GM12878 (cell line): ENCODE results near the gene SYT1. TPM values are rescaled to one million over a fixed set of nuclear protein-coding genes. Genes with fewer than 3 reads are reported as not detected.

Source experiments
- ATAC-seq: fragments of 200-7000 bp; cut with Tn5 transposase; 3 replicates; pipeline ENCODE4 v1.9.1; 2020; ENCODE audit warnings: mild to moderate bottlenecking, moderate library complexity
- BruUV-seq: library from RNA; stranded (reverse); fragments of 400-500 nt; replicated peaks from 2 replicates; lab custom pipeline; 2021; lab: Mats Ljungman, UMichigan
- CTCF ChIA-PET: fragments of 300-600 bp; sonication (Branson Sonifier 250); formaldehyde crosslinking; extraction: SDS; loops from one replicate; lab custom pipeline; 2021; ENCODE audit warnings: inconsistent platforms; lab: Yijun Ruan, JAX
- POLR2A ChIA-PET: fragments of 350-600 bp; formaldehyde crosslinking; extraction: SDS; loops from one replicate; lab custom pipeline; 2021; ENCODE audit warnings: inconsistent platforms; lab: Charles Lee
- RAD21 ChIA-PET: fragments of 300-600 bp; sonication (Branson Sonifier 250); formaldehyde crosslinking; loops from one replicate; lab custom pipeline; 2023; ENCODE audit warnings: antibody characterized with exemption; ENCODE audit not compliant: unreplicated experiment; lab: Charles Lee
- SMC1A ChIA-PET: fragments of 300-600 bp; sonication (Branson Sonifier 250); formaldehyde crosslinking; loops from one replicate; lab custom pipeline; 2023; ENCODE audit not compliant: unreplicated experiment, uncharacterized antibody; lab: Charles Lee
- DNase-seq: peaks from one replicate; pipeline ENCODE4 v3.0.0-alpha.2; 2011; ENCODE audit warnings: low read depth, low spot score
- FAIRE-seq: peaks from 3 replicates; lab custom pipeline; 2011; peaks lifted over from hg19 to GRCh38; lab: Jason Lieb, UNC
- H2AFZ ChIP-seq: 2 replicates; pipeline ENCODE4 v1.6.0; 2011; ENCODE audit warnings: low read depth, low read length, control low read depth; ENCODE audit not compliant: control insufficient read depth
- H3K27ac ChIP-seq: 2 replicates; pipeline ENCODE4 v1.5.1; 2011; ENCODE audit warnings: control low read depth; ENCODE audit not compliant: control insufficient read depth, insufficient read depth
- H3K27me3 ChIP-seq, 2 experiments: replicated peaks in 1 of 2; 2 replicates each; pipeline versions ENCODE4 v1.6.0 to v1.6.1; 2011; ENCODE audit warnings: low read length in 1 of 2; ENCODE audit not compliant: control insufficient read depth in 2 of 2, insufficient read depth in 2 of 2
- H3K36me3 ChIP-seq, 2 experiments: 2 replicates each; pipeline ENCODE4 v1.5.1; 2011; ENCODE audit warnings: low read length in 1 of 2; ENCODE audit not compliant: control insufficient read depth in 2 of 2, insufficient read depth in 2 of 2
- H3K4me1 ChIP-seq: 2 replicates; pipeline ENCODE4 v1.6.1; 2011; ENCODE audit warnings: mild to moderate bottlenecking, low read length, moderate library complexity, mixed read lengths; ENCODE audit not compliant: control insufficient read depth, insufficient read depth
- H3K4me2 ChIP-seq: 2 replicates; pipeline ENCODE4 v1.6.0; 2011; ENCODE audit warnings: control low read depth; ENCODE audit not compliant: control insufficient read depth, insufficient read depth
- H3K4me3 ChIP-seq: fragments of 200-600 bp; sonication (generic); 2 replicates; pipeline ENCODE4 v1.5.1; 2016
- H3K79me2 ChIP-seq: 2 replicates; pipeline ENCODE4 v1.6.0; 2011; ENCODE audit warnings: low read length; ENCODE audit not compliant: control insufficient read depth, insufficient read depth
- H3K9ac ChIP-seq: 2 replicates; pipeline ENCODE4 v1.8.0; 2011; ENCODE audit warnings: low read length, control low read depth, mixed read lengths; ENCODE audit not compliant: control insufficient read depth, insufficient read depth
- H3K9me3 ChIP-seq: replicated peaks from 3 replicates; pipeline ENCODE4 v1.5.1; 2011; ENCODE audit warnings: mild to moderate bottlenecking, low read length; ENCODE audit not compliant: control insufficient read depth, insufficient read depth
- H4K20me1 ChIP-seq: 2 replicates; pipeline ENCODE4 v1.6.0; 2011; ENCODE audit not compliant: control insufficient read depth, insufficient read depth
- BACH1 ChIP-seq: fragments of 450-650 bp; IDR thresholded peaks from 2 replicates; pipeline ENCODE4 v1.6.1; 2017; ENCODE audit warnings: mild to moderate bottlenecking, borderline replicate concordance
- BCL3 ChIP-seq: IDR thresholded peaks from 2 replicates; pipeline ENCODE4 v1.6.1; 2011; ENCODE audit warnings: borderline replicate concordance, low read depth, mild to moderate bottlenecking, moderate library complexity, low read length; ENCODE audit not compliant: insufficient read depth, poor library complexity, severe bottlenecking
- BHLHE40 ChIP-seq, 2 experiments: fragments of 450-650 bp in 1 of 2; IDR thresholded peaks; 2 replicates each; pipeline ENCODE4 v1.6.1; 2011 to 2017; ENCODE audit warnings: low read depth in 2 of 2, borderline replicate concordance in 1 of 2, improper control_type of control experiment in 1 of 2, low read length in 1 of 2, mild to moderate bottlenecking in 1 of 2
- CBX5 ChIP-seq: sonication (generic); IDR thresholded peaks from 2 replicates; pipeline ENCODE4 v1.6.1; 2016; ENCODE audit warnings: low read depth, moderate library complexity, mild to moderate bottlenecking, inconsistent platforms
- E2F4 ChIP-seq: IDR thresholded peaks from 2 replicates; pipeline ENCODE4 v1.6.1; 2012; ENCODE audit warnings: low read depth, low read length, improper control_type of control experiment
- EED ChIP-seq: sonication (generic); IDR thresholded peaks from 2 replicates; pipeline ENCODE4 v1.6.1; 2016; ENCODE audit warnings: antibody characterized with exemption, low read depth
- FOXK2 ChIP-seq: fragments of 450-650 bp; IDR thresholded peaks from 2 replicates; pipeline ENCODE4 v1.6.1; 2017; ENCODE audit warnings: mild to moderate bottlenecking, moderate library complexity
- IKZF1 ChIP-seq: fragments of 450-650 bp; conservative IDR thresholded peaks from 2 replicates; pipeline ENCODE4 v1.6.1; 2017; ENCODE audit warnings: antibody characterized with exemption, mild to moderate bottlenecking
- IKZF2 ChIP-seq, 2 experiments: fragments of 450-650 bp; IDR thresholded peaks; 2 replicates each; pipeline ENCODE4 v1.6.1; 2017; ENCODE audit warnings: mild to moderate bottlenecking in 2 of 2, moderate library complexity in 2 of 2
- KAT2A ChIP-seq: conservative IDR thresholded peaks from 2 replicates; pipeline ENCODE4 v1.6.1; 2011; ENCODE audit warnings: low read depth, low read length; ENCODE audit not compliant: control insufficient read depth
- NR2C1 ChIP-seq: fragments of 450-650 bp; IDR thresholded peaks from 2 replicates; pipeline ENCODE4 v1.6.1; 2017; ENCODE audit warnings: antibody characterized with exemption, mild to moderate bottlenecking, moderate library complexity
- POLR2AphosphoS2 ChIP-seq: IDR thresholded peaks from 2 replicates; pipeline ENCODE4 v1.6.1; 2011; ENCODE audit warnings: low read depth, mild to moderate bottlenecking, low read length, improper control_type of control experiment, moderate library complexity
- RB1 ChIP-seq: fragments of 450-650 bp; formaldehyde crosslinking; IDR thresholded peaks from 2 replicates; pipeline ENCODE4 v1.6.1; 2017; ENCODE audit warnings: mild to moderate bottlenecking, borderline replicate concordance
- RELA ChIP-seq: fragments of 450-650 bp; IDR thresholded peaks from 2 replicates; pipeline ENCODE4 v1.8.0; 2014; ENCODE audit warnings: borderline replicate concordance; ENCODE audit not compliant: partially characterized antibody
- SMARCA5 ChIP-seq: fragments of 450-650 bp; IDR thresholded peaks from 2 replicates; pipeline ENCODE4 v1.6.1; 2017; ENCODE audit warnings: mild to moderate bottlenecking
- SP1 ChIP-seq: IDR thresholded peaks from one replicate; pipeline ENCODE4 v1.6.1; 2011; ENCODE audit warnings: low read depth, low read length
- YY1 ChIP-seq: IDR thresholded peaks from 2 replicates; pipeline ENCODE4 v1.6.1; 2011; ENCODE audit warnings: low read depth, mild to moderate bottlenecking, low read length
- ZSCAN29 ChIP-seq: fragments of 450-650 bp; IDR thresholded peaks from 2 replicates; pipeline ENCODE4 v1.6.1; 2017; ENCODE audit warnings: mild to moderate bottlenecking, moderate library complexity
- WGBS: methylation state at CpG from one replicate; pipeline ENCODE4 v1.1.6; 2016; ENCODE audit warnings: low lambda C conversion rate; ENCODE audit not compliant: insufficient replicate concordance, insufficient coverage; ENCODE audit errors: missing lambda C conversion rate; 5-methylcytosine and 5-hydroxymethylcytosine counted together
- in situ Hi-C: fragments of 300-500 bp; cut with MboI; formaldehyde crosslinking; loops from 9 replicates; pipeline ENCODE4 v1.14.3; 2018; ENCODE audit warnings: mixed read lengths
- intact Hi-C: fragments of 100-400 bp; cut with micrococcal nuclease; formaldehyde crosslinking; loops from one replicate; pipeline ENCODE4 v1.14.2; 2022; ENCODE audit not compliant: unreplicated experiment
- polyA plus RNA-seq, 11 experiments: library from polyadenylated mRNA; depleted of rRNA in 4 of 11; unstranded in 6 of 11; stranded (reverse) in 5 of 11; fragments of >200 nt; fragmentation: Nextera tagmentation in 4 of 11; fragmentation: Illumina TruSeq in 1 of 11; extraction: Ambion mirVana in 4 of 11; extraction: Trizol in 1 of 11; gene quantifications; 1 replicate in 1 of 11; 2 replicates in 10 of 11; pipeline versions ENCODE4 v1.2.1 to v1.2.3, GENCODE V29; 2011 to 2016; ENCODE audit warnings: inconsistent platforms in 2 of 11, missing spikeins in 2 of 11, low read depth in 1 of 11
- total RNA-seq, 4 experiments: library from RNA; depleted of rRNA in 3 of 4; stranded (reverse); fragments of >200 nt in 3 of 4; fragmentation: Illumina TruSeq in 1 of 4; extraction: Trizol in 1 of 4; gene quantifications; 2 replicates each; pipeline versions ENCODE4 v1.2.1 to v1.2.3, GENCODE V29; 2013 to 2021

SYT1 gene
- total and polyA plus RNA-seq, 10 of the 15 experiments (the other 5 are each of a cell fraction or from before 2014, with no cell fraction given), result 0.10 to 0.28 TPM; not detected in 8

- no peak overlapping the region for H2AFZ ChIP-seq
These were observed 382.9 kb downstream of the SYT1 start for GRCh38 chr12:79247494-79247893.

More at GRCh38 chr12:79247494-79247893, 382.9 kb downstream of the SYT1 start:
- 43% methylated on average over 2 of the region's 2 CpGs for WGBS
- ATAC-seq (no peak), FAIRE-seq (no peak), DNase-seq (no peak)
- no TSS peak for BruUV-seq
- Histone ChIP-seq H3K27me3 (no peaks in the 10 kb centered on the region), H3K9me3 (no peaks in the 10 kb centered on the region), H3K27ac (no peak overlapping the region), H3K4me1 (no peaks in the 10 kb centered on the region), H3K4me2 (no peak overlapping the region), H3K36me3 (no peaks in the 10 kb centered on the region), H3K79me2 (no peaks in the 10 kb centered on the region), H4K20me1 (no peaks in the 10 kb centered on the region), H3K4me3 (no peak overlapping the region), H3K9ac (no peak overlapping the region)
- ChIA-PET POLR2A (no interaction called here), SMC1A (no interaction called here), CTCF (interaction anchor here (0.6 kb wide), 1 partner anchor 319 kb away, joined by 3 read pairs; no protein-coding TSS in a partner anchor), RAD21 (no interaction called here)
- in situ Hi-C loops (no loop called here), intact Hi-C loops (no loop called here)
- TF ChIP-seq RB1, result no peak
- no peak for TF ChIP-seq SP1
- no peak for TF ChIP-seq FOXK2
- no peak for TF ChIP-seq E2F4
- TF ChIP-seq NR2C1, result no peak
- no peak for TF ChIP-seq BHLHE40 (IDR thresholded peaks at IDR 0.05; ENCODE audit: borderline replicate concordance in 1 of 2, low read depth in 2 of 2, low read length in 1 of 2)
- TF ChIP-seq RELA, result no peak
- TF ChIP-seq SMARCA5, result no peak
- TF ChIP-seq CBX5, result no peak
- TF ChIP-seq POLR2AphosphoS2, result no peak
- TF ChIP-seq ZSCAN29, result no peak
- TF ChIP-seq BACH1, result no peak
- no peak for TF ChIP-seq IKZF2 (IDR thresholded peaks at IDR 0.05)
- TF ChIP-seq KAT2A, result no peak
- no peak for TF ChIP-seq BCL3
- no peak for TF ChIP-seq YY1
- no peak for TF ChIP-seq EED
- no peak for TF ChIP-seq IKZF1
